Calu3 (cell line): ENCODE results near the gene DISP1. TPM values are rescaled to one million over a fixed set of nuclear protein-coding genes. Genes with fewer than 3 reads are reported as not detected.

Experiments used
- BruUV-seq: library from RNA; stranded (reverse); fragments of 400-500 nt; replicated peaks from 2 replicates; lab custom pipeline; 2021; lab: Mats Ljungman, UMichigan
- CTCF ChIA-PET: fragments of 300-600 bp; sonication (Branson Sonifier 250); formaldehyde crosslinking; loops from one replicate; lab custom pipeline; 2022; ENCODE audit warnings: antibody characterized with exemption; lab: Charles Lee
- DNase-seq: peaks from one replicate; pipeline ENCODE4 v3.0.0; 2022
- H3K27ac Mint-ChIP-seq: one replicate; pipeline ENCODE4 v1.8.0; 2022; ENCODE audit warnings: mixed read lengths; ENCODE audit not compliant: unreplicated experiment
- H3K27me3 Mint-ChIP-seq: one replicate; pipeline ENCODE4 v1.8.0; 2022; ENCODE audit warnings: mixed read lengths; ENCODE audit not compliant: unreplicated experiment
- H3K36me3 Mint-ChIP-seq: one replicate; pipeline ENCODE4 v1.8.0; 2022; ENCODE audit warnings: mild to moderate bottlenecking, moderate library complexity, mixed read lengths; ENCODE audit not compliant: insufficient read depth, unreplicated experiment
- H3K4me1 Mint-ChIP-seq: one replicate; pipeline ENCODE4 v1.8.0; 2022; ENCODE audit warnings: mild to moderate bottlenecking, low read depth, mixed read lengths; ENCODE audit not compliant: unreplicated experiment
- H3K4me3 Mint-ChIP-seq: one replicate; pipeline ENCODE4 v1.8.0; 2022; ENCODE audit warnings: mild to moderate bottlenecking, low read depth, moderate library complexity, mixed read lengths; ENCODE audit not compliant: unreplicated experiment
- H3K9me3 Mint-ChIP-seq: one replicate; pipeline ENCODE4 v1.8.0; 2022; ENCODE audit warnings: low read depth, mixed read lengths; ENCODE audit not compliant: unreplicated experiment
- intact Hi-C: fragments of 100-400 bp; cut with micrococcal nuclease; formaldehyde crosslinking; loops from one replicate; pipeline ENCODE4 v1.10.0; 2022; ENCODE audit not compliant: unreplicated experiment
- total RNA-seq: library from RNA; stranded (reverse); gene quantifications from 2 replicates; pipeline ENCODE4 v1.2.3, GENCODE V29; 2022
- TF ChIP-seq, protein P1 (sequence below): fragments of 200-600 bp; IDR thresholded peaks from one replicate; pipeline ENCODE4 v1.8.0; 2022; ENCODE audit warnings: antibody characterized with exemption; ENCODE audit not compliant: unreplicated experiment

Gene DISP1
- total RNA-seq, 1 experiment from 2014 or later, result 2.9 TPM

DNA sequence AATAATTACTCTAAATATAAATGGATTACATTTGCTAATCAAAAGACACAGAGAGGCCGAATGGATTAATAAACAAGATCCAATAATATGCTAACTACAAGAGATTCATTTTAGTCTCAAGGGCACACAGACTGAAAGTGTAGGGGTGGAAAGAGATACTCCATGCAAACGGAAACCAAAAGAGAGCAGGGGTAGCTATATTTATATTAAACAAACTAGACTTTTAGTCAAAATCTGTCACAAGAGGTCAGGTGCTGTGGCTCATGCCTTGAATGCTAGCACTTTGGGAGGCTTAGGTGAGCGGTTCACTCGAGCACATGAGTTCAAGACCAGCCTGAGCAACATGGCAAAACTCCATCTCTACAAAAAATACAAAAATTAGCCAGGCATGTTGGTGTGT, 33.6 kb upstream of the DISP1 start:
- H3K4me3 Mint-ChIP-seq, result no peak overlapping the region
- H3K27me3 Mint-ChIP-seq, result peaks cover 24% of the 10 kb centered on the region
- DNase-seq, result no peak
- H3K36me3 Mint-ChIP-seq, result no peaks in the 10 kb centered on the region
- intact Hi-C loops, result no loop called here
- H3K4me1 Mint-ChIP-seq, result peaks cover 27% of the 10 kb centered on the region
- H3K9me3 Mint-ChIP-seq, result no peaks in the 10 kb centered on the region
- CTCF ChIA-PET, result no interaction called here
- H3K27ac Mint-ChIP-seq, result no peak overlapping the region
- TF ChIP-seq, protein P1, sequence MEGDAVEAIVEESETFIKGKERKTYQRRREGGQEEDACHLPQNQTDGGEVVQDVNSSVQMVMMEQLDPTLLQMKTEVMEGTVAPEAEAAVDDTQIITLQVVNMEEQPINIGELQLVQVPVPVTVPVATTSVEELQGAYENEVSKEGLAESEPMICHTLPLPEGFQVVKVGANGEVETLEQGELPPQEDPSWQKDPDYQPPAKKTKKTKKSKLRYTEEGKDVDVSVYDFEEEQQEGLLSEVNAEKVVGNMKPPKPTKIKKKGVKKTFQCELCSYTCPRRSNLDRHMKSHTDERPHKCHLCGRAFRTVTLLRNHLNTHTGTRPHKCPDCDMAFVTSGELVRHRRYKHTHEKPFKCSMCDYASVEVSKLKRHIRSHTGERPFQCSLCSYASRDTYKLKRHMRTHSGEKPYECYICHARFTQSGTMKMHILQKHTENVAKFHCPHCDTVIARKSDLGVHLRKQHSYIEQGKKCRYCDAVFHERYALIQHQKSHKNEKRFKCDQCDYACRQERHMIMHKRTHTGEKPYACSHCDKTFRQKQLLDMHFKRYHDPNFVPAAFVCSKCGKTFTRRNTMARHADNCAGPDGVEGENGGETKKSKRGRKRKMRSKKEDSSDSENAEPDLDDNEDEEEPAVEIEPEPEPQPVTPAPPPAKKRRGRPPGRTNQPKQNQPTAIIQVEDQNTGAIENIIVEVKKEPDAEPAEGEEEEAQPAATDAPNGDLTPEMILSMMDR, result no peak
- BruUV-seq, result no TSS peak

DNA sequence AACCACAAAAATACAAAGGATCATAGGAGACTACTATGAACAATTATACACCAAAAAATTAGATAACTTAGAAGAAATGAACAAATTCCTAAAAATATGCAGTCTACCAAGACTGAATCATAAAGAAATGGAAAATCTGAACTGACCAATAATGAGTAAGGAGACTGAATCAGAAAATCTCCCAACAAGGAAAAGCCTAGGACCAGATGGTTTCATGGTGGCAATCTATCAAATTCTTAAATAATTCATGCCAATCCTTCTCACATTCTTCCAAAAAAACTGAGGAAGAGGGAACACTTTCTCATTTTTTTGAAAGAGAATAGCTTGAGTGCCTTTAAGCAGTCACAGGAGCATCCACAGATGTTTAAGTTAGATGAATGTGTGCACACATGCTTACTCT, 31.8 kb upstream of the DISP1 start:
- H3K27me3 Mint-ChIP-seq, result peaks cover 35% of the 10 kb centered on the region
- intact Hi-C loops, result no loop called here
- no peak overlapping the region for H3K27ac Mint-ChIP-seq
- TF ChIP-seq, protein P1, result no peak
- no peak for DNase-seq
- no peaks in the 10 kb centered on the region for H3K36me3 Mint-ChIP-seq
- CTCF ChIA-PET, result no interaction called here
- no peak overlapping the region for H3K4me3 Mint-ChIP-seq
- peaks cover 31% of the 10 kb centered on the region for H3K4me1 Mint-ChIP-seq
- H3K9me3 Mint-ChIP-seq, result no peaks in the 10 kb centered on the region
- BruUV-seq, result no TSS peak

GRCh38 chr1:222784371-222784770, 30.5 kb upstream of the DISP1 start:
- intact Hi-C loops, result loop anchor here (2.0 kb wide), 1 partner anchor 46 kb away; no protein-coding TSS in a partner anchor
- H3K36me3 Mint-ChIP-seq, result no peaks in the 10 kb centered on the region
- no peaks in the 10 kb centered on the region for H3K9me3 Mint-ChIP-seq
- H3K27me3 Mint-ChIP-seq, result peaks cover 47% of the 10 kb centered on the region
- peaks cover 31% of the 10 kb centered on the region for H3K4me1 Mint-ChIP-seq
- CTCF ChIA-PET, result no interaction called here
- no peak for DNase-seq
- BruUV-seq, result no TSS peak
- TF ChIP-seq, protein P1, result no peak
- H3K27ac Mint-ChIP-seq, result peak overlapping the region; percentile 16
- H3K4me3 Mint-ChIP-seq, result no peak overlapping the region

- BruUV-seq, result no TSS peak
- intact Hi-C loops, result loop anchor here (2.0 kb wide), 1 partner anchor 46 kb away; no protein-coding TSS in a partner anchor
- peaks cover 31% of the 10 kb centered on the region for H3K4me1 Mint-ChIP-seq
- TF ChIP-seq, protein P1, result no peak
- no peaks in the 10 kb centered on the region for H3K9me3 Mint-ChIP-seq
- CTCF ChIA-PET, result no interaction called here
- H3K27me3 Mint-ChIP-seq, result peaks cover 53% of the 10 kb centered on the region
- H3K4me3 Mint-ChIP-seq, result no peak overlapping the region
- no peak for DNase-seq
- H3K27ac Mint-ChIP-seq, result peak overlapping the region; percentile 16
- H3K36me3 Mint-ChIP-seq, result no peaks in the 10 kb centered on the region
Measured at GRCh38 chr1:222784916-222785315, 29.9 kb upstream of the DISP1 start.
